ENCODE measurements around the gene TMEM17. TPM values are rescaled to one million over a fixed set of nuclear protein-coding genes. Genes with fewer than 3 reads are reported as not detected.
A peak's percentile ranks its signal among the peaks of the same experiment; 100 is the strongest.

TMEM17 gene
- total and polyA plus RNA-seq, 9 of the 15 experiments (the other 6 are each of a cell fraction or from before 2014, with no cell fraction given) = 0.58 to 2.2 (median 1.2) TPM

- TF ChIP-seq CCNT2 (IDR thresholded peaks at IDR 0.05; ENCODE audit: borderline replicate concordance, extremely low read depth, insufficient read length, low read depth, low read length) = peak; percentile 61
- no peak for TF ChIP-seq BRF1 (IDR thresholded peaks at IDR 0.05; ENCODE audit: borderline replicate concordance, extremely low read depth, insufficient read length)
- TF ChIP-seq, protein P1, sequence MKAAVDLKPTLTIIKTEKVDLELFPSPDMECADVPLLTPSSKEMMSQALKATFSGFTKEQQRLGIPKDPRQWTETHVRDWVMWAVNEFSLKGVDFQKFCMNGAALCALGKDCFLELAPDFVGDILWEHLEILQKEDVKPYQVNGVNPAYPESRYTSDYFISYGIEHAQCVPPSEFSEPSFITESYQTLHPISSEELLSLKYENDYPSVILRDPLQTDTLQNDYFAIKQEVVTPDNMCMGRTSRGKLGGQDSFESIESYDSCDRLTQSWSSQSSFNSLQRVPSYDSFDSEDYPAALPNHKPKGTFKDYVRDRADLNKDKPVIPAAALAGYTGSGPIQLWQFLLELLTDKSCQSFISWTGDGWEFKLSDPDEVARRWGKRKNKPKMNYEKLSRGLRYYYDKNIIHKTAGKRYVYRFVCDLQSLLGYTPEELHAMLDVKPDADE (conservative IDR thresholded peaks at IDR 0.05; ENCODE audit: control insufficient read depth, low read depth, low read length) = peak; percentile 66
- TF ChIP-seq TCF3 (CRISPR knock-in tag; IDR thresholded peaks at IDR 0.05) = no peak
- TF ChIP-seq MEIS2 (IDR thresholded peaks at IDR 0.05; ENCODE audit: partially characterized antibody) = no peak
- TF ChIP-seq SIRT6 (IDR thresholded peaks at IDR 0.05; ENCODE audit: low read depth, low read length) = no peak
- TF ChIP-seq NFIX (CRISPR knock-in tag; IDR thresholded peaks at IDR 0.05; ENCODE audit: low read depth) = no peak
- TF ChIP-seq KHSRP (IDR thresholded peaks at IDR 0.05) = no peak
- no peak for TF ChIP-seq BDP1 (IDR thresholded peaks at IDR 0.05; ENCODE audit: insufficient read depth, insufficient read length)
- no peak for TF ChIP-seq U2AF1 (optimal IDR thresholded peaks at IDR 0.05; ENCODE audit: low read depth, low read length)
- no peak for TF ChIP-seq CHD1 (IDR thresholded peaks at IDR 0.05; ENCODE audit: low read length)
- TF ChIP-seq SMARCC2 (IDR thresholded peaks at IDR 0.05; ENCODE audit: low read depth) = no peak
- TF ChIP-seq TCF7 (IDR thresholded peaks at IDR 0.05; ENCODE audit: borderline replicate concordance) = no peak
- TF ChIP-seq, protein P2, sequence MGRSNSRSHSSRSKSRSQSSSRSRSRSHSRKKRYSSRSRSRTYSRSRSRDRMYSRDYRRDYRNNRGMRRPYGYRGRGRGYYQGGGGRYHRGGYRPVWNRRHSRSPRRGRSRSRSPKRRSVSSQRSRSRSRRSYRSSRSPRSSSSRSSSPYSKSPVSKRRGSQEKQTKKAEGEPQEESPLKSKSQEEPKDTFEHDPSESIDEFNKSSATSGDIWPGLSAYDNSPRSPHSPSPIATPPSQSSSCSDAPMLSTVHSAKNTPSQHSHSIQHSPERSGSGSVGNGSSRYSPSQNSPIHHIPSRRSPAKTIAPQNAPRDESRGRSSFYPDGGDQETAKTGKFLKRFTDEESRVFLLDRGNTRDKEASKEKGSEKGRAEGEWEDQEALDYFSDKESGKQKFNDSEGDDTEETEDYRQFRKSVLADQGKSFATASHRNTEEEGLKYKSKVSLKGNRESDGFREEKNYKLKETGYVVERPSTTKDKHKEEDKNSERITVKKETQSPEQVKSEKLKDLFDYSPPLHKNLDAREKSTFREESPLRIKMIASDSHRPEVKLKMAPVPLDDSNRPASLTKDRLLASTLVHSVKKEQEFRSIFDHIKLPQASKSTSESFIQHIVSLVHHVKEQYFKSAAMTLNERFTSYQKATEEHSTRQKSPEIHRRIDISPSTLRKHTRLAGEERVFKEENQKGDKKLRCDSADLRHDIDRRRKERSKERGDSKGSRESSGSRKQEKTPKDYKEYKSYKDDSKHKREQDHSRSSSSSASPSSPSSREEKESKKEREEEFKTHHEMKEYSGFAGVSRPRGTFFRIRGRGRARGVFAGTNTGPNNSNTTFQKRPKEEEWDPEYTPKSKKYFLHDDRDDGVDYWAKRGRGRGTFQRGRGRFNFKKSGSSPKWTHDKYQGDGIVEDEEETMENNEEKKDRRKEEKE (IDR thresholded peaks at IDR 0.05; ENCODE audit: borderline replicate concordance in 1 of 2, control insufficient read depth in 1 of 2, low read depth in 2 of 2, low read length in 1 of 2) = no peak
Measured at GRCh38 chr2:62505750-62506420, at the start of gene TMEM17 (continued).
